HFFc6 (cell line): ENCODE measurements around the gene MFSD6L. TPM values are rescaled to one million over a fixed set of nuclear protein-coding genes. Genes with fewer than 3 reads are reported as not detected.

Experiments used
- DNase-seq: peaks from one replicate; pipeline ENCODE4 v3.0.0-alpha.2; 2018
- H3K27ac Mint-ChIP-seq: 2 replicates; pipeline ENCODE4 v1.8.0; 2020; ENCODE audit warnings: mild to moderate bottlenecking, mixed read lengths
- H3K27me3 Mint-ChIP-seq: 2 replicates; pipeline ENCODE4 v1.8.0; 2021; ENCODE audit warnings: mild to moderate bottlenecking, moderate library complexity, mixed read lengths; ENCODE audit not compliant: insufficient read depth
- H3K36me3 Mint-ChIP-seq: 2 replicates; pipeline ENCODE4 v1.8.0; 2021; ENCODE audit warnings: low read depth, mixed read lengths
- H3K4me1 Mint-ChIP-seq: 2 replicates; pipeline ENCODE4 v1.8.0; 2020; ENCODE audit warnings: low read depth, mixed read lengths
- H3K4me3 Mint-ChIP-seq: 2 replicates; pipeline ENCODE4 v1.8.0; 2020; ENCODE audit warnings: mild to moderate bottlenecking, moderate library complexity, mixed read lengths
- H3K9me3 Mint-ChIP-seq: 2 replicates; pipeline ENCODE4 v1.8.0; 2020; ENCODE audit warnings: mild to moderate bottlenecking, mixed read lengths
- CTCF ChIP-seq: fragments of 200-600 bp; sonication (generic); IDR thresholded peaks from 2 replicates; pipeline ENCODE4 v1.5.0; 2021; ENCODE audit warnings: antibody characterized with exemption, mild to moderate bottlenecking
- total RNA-seq, 6 experiments: library from RNA; stranded (reverse); fragmentation: NEBNext Ultra II Directional; extraction: Animal tissue kit (Norgen Biotek cat#: 25700); gene quantifications; 2 replicates in 1 of 6; 3 replicates in 5 of 6; pipeline ENCODE4 v1.2.3, GENCODE V29; 2021

The MFSD6L gene
- total RNA-seq, 6 experiments from 2014 or later, result not detected

- DNase-seq, result no peak
- no peaks in the 10 kb centered on the region for H3K4me1 Mint-ChIP-seq
- no peak for TF ChIP-seq CTCF
- peaks cover 36% of the 10 kb centered on the region for H3K9me3 Mint-ChIP-seq
- no peaks in the 10 kb centered on the region; the same call in 1 of the 2 replicates for H3K36me3 Mint-ChIP-seq
- H3K27ac Mint-ChIP-seq, result no peak overlapping the region
- no peak overlapping the region for H3K4me3 Mint-ChIP-seq
- H3K27me3 Mint-ChIP-seq, result peaks cover 5% of the 10 kb centered on the region
Measured at GRCh38 chr17:8835631-8836364, 36.6 kb upstream of the MFSD6L start.

GRCh38 chr17:8835106-8835505 is 35.9 kb upstream of the MFSD6L start:
- DNase-seq, result no peak
- H3K27ac Mint-ChIP-seq, result no peak overlapping the region
- peaks cover 5% of the 10 kb centered on the region for H3K27me3 Mint-ChIP-seq
- no peak overlapping the region for H3K4me3 Mint-ChIP-seq
- H3K9me3 Mint-ChIP-seq, result peaks cover 36% of the 10 kb centered on the region
- H3K36me3 Mint-ChIP-seq, result no peaks in the 10 kb centered on the region; the same call in 1 of the 2 replicates
- no peaks in the 10 kb centered on the region for H3K4me1 Mint-ChIP-seq
- no peak for TF ChIP-seq CTCF

- H3K27me3 Mint-ChIP-seq, result peaks cover 5% of the 10 kb centered on the region
- H3K27ac Mint-ChIP-seq, result no peak overlapping the region
- H3K9me3 Mint-ChIP-seq, result peaks cover 27% of the 10 kb centered on the region
- no peaks in the 10 kb centered on the region for H3K4me1 Mint-ChIP-seq
- no peak for DNase-seq
- no peak overlapping the region for H3K4me3 Mint-ChIP-seq
- TF ChIP-seq CTCF, result peak; percentile 59
- H3K36me3 Mint-ChIP-seq, result no peaks in the 10 kb centered on the region; the same call in 1 of the 2 replicates
Measured at GRCh38 chr17:8832711-8833352, 33.7 kb upstream of the MFSD6L start.

GRCh38 chr17:8831234-8831849 is 32.2 kb upstream of the MFSD6L start:
- Mint-ChIP-seq H3K27ac (no peak overlapping the region), H3K9me3 (peaks cover 23% of the 10 kb centered on the region), H3K36me3 (no peaks in the 10 kb centered on the region; the same call in 1 of the 2 replicates), H3K4me1 (no peaks in the 10 kb centered on the region), H3K27me3 (peaks cover 4% of the 10 kb centered on the region), H3K4me3 (no peak overlapping the region)
- TF ChIP-seq CTCF, result no peak
- DNase-seq, result no peak

- H3K4me1 Mint-ChIP-seq, result no peaks in the 10 kb centered on the region
- H3K27ac Mint-ChIP-seq, result no peak overlapping the region
- H3K36me3 Mint-ChIP-seq, result no peaks in the 10 kb centered on the region; the same call in 1 of the 2 replicates
- DNase-seq, result no peak
- H3K27me3 Mint-ChIP-seq, result peaks cover 4% of the 10 kb centered on the region
- H3K4me3 Mint-ChIP-seq, result no peak overlapping the region
- peaks cover 17% of the 10 kb centered on the region for H3K9me3 Mint-ChIP-seq
- no peak for TF ChIP-seq CTCF
Measured at GRCh38 chr17:8830141-8830540, 31.0 kb upstream of the MFSD6L start.
